CD4-positive, CD25-positive, alpha-beta regulatory T cell (primary cell): ENCODE measurements around the gene JAML. TPM values are rescaled to one million over a fixed set of nuclear protein-coding genes. Genes with fewer than 3 reads are reported as not detected.
A peak's percentile ranks its signal among the peaks of the same experiment; 100 is the strongest.

ENCODE experiments used
- ATAC-seq, 2 donors: fragments of 150-1000 bp; cut with Tn5 transposase; one replicate each; pipeline ENCODE4 v1.10.0; 2021; ENCODE audit warnings: low read depth in 2 of 2, moderate number of reproducible peaks in 2 of 2, moderate library complexity in 1 of 2
- DNase-seq, 3 donors: peaks; one replicate each; pipeline versions ENCODE4 v3.0.0 to v3.0.0-alpha.2; 2012 to 2022; ENCODE audit warnings: mixed read lengths in 1 of 3
- H3K27ac ChIP-seq: one replicate; pipeline ENCODE4 v1.7.0; 2013; ENCODE audit warnings: mild to moderate bottlenecking, low read length; ENCODE audit not compliant: insufficient read depth, poor library complexity, severe bottlenecking
- H3K27me3 ChIP-seq: one replicate; pipeline ENCODE4 v1.7.0; 2013; ENCODE audit warnings: low read length; ENCODE audit not compliant: control insufficient read depth, insufficient read depth
- H3K36me3 ChIP-seq: one replicate; pipeline ENCODE4 v1.7.0; 2013; ENCODE audit warnings: mild to moderate bottlenecking, low read length, moderate library complexity; ENCODE audit not compliant: control insufficient read depth, insufficient read depth
- H3K4me1 ChIP-seq: 2 replicates; pipeline ENCODE4 v1.7.0; 2013; ENCODE audit warnings: mild to moderate bottlenecking, low read length; ENCODE audit not compliant: insufficient read depth, control insufficient read depth, poor library complexity, severe bottlenecking
- H3K4me3 ChIP-seq: one replicate; pipeline ENCODE4 v1.7.0; 2013; ENCODE audit warnings: low read depth, mild to moderate bottlenecking, low read length, moderate library complexity
- H3K9me3 ChIP-seq, 2 experiments: 1 replicate in 1 of 2; 2 replicates in 1 of 2; pipeline ENCODE4 v1.7.0; 2013; ENCODE audit warnings: low read length in 2 of 2, mild to moderate bottlenecking in 1 of 2, moderate library complexity in 1 of 2; ENCODE audit not compliant: control insufficient read depth in 2 of 2
- H3K27ac Mint-ChIP-seq, 3 donors: one replicate each; pipeline ENCODE4 v1.8.0; 2020 to 2022; ENCODE audit warnings: mild to moderate bottlenecking in 3 of 3, mixed read lengths in 3 of 3, moderate library complexity in 2 of 3
- H3K27me3 Mint-ChIP-seq: one replicate; pipeline ENCODE4 v1.8.0; 2022; ENCODE audit warnings: mild to moderate bottlenecking, mixed read lengths
- H3K36me3 Mint-ChIP-seq: one replicate; pipeline ENCODE4 v1.8.0; 2020; ENCODE audit warnings: mixed read lengths
- H3K4me1 Mint-ChIP-seq, 4 donors: one replicate each; pipeline ENCODE4 v1.8.0; 2020 to 2022; ENCODE audit warnings: mixed read lengths in 4 of 4, mild to moderate bottlenecking in 1 of 4
- H3K4me3 Mint-ChIP-seq, 4 donors: one replicate each; pipeline ENCODE4 v1.8.0; 2020 to 2022; ENCODE audit warnings: mild to moderate bottlenecking in 4 of 4, mixed read lengths in 4 of 4, moderate library complexity in 3 of 4
- H3K9me3 Mint-ChIP-seq, 7 donors: one replicate each; pipeline ENCODE4 v1.8.0; 2020 to 2022; ENCODE audit warnings: mixed read lengths in 7 of 7, mild to moderate bottlenecking in 3 of 7, moderate library complexity in 2 of 7
- polyA plus RNA-seq, 4 donors: library from polyadenylated mRNA; unstranded; fragments of 300-500 nt; fragmentation: Illumina TruSeq; gene quantifications; one replicate each; pipeline ENCODE4 v1.2.3, GENCODE V29; 2021
- total RNA-seq: library from RNA; stranded (reverse); gene quantifications from one replicate; pipeline ENCODE4 v1.2.3, GENCODE V29; 2022

The JAML gene
- total and polyA plus RNA-seq, 5 donors from 2014 or later, result 71.5 to 200 (median 169) TPM

DNA sequence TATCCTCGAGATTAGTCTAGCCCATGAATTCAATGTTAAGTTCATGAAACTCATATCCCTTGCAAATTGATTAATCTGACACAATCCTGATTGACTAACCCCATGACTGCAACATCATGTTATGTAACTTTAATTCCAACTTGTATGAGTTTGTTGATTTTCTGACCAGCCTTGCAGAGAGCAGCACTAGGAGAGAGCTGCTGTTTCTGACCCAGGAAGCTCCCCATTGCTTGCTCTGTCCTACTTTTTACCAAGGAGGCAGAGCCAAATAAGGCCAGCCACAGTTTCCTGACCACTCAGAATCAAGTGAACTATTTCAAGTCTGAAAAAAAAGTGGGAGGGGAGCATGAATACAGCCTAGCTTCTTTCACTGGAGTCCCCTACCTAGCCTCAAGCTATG is 14.1 kb upstream of the JAML start:
- Mint-ChIP-seq H3K9me3 (no peaks in the 10 kb centered on the region), H3K4me1 (peaks cover 45 to 65% (median 54%) of the 10 kb centered on the region in 4 donors), H3K4me3 (peak overlapping the region in 2 of 4 donors; percentile 39 to 43), H3K36me3 (peaks cover 35% of the 10 kb centered on the region), H3K27ac (peak overlapping the region in 2 of 3 donors; percentile 60 to 73), H3K27me3 (no peaks in the 10 kb centered on the region)
- Histone ChIP-seq H3K4me1 (peaks cover 38% of the 10 kb centered on the region), H3K9me3 (no peaks in the 10 kb centered on the region), H3K4me3 (peak overlapping the region; percentile 57), H3K27ac (peak overlapping the region; percentile 48), H3K36me3 (peaks cover 30% of the 10 kb centered on the region), H3K27me3 (no peaks in the 10 kb centered on the region)
- DNase-seq, result no peak
- no peak for ATAC-seq

DNA sequence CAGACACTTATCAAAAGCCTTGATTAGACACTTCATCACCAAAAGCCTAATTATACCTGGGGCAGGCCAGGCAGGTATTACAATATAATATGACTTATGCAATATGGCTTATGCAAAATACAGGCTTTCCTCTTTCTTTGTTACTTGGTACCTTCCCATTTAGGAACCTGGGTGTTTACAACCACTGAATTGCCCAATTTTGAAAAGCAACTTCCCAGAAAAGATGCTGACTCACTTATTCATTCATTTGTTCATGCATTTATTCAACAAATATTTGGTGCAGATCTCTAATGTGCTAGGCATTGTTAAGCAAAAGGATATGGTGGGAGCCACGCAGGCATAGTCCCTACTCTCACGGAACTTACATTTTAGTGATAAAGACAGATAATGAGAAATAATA is 13.6 kb upstream of the JAML start:
- no peaks in the 10 kb centered on the region for H3K9me3 ChIP-seq
- peak overlapping the region in 1 of 4 donors; percentile 39 for H3K4me3 Mint-ChIP-seq
- no peaks in the 10 kb centered on the region for H3K27me3 Mint-ChIP-seq
- no peak overlapping the region for H3K4me3 ChIP-seq
- H3K27ac ChIP-seq, result no peak overlapping the region
- peaks cover 41 to 64% (median 50%) of the 10 kb centered on the region in 4 donors for H3K4me1 Mint-ChIP-seq
- H3K36me3 Mint-ChIP-seq, result peaks cover 35% of the 10 kb centered on the region
- DNase-seq (no peak), ATAC-seq (no peak)
- H3K4me1 ChIP-seq, result peaks cover 38% of the 10 kb centered on the region
- no peaks in the 10 kb centered on the region for H3K9me3 Mint-ChIP-seq
- H3K27me3 ChIP-seq, result no peaks in the 10 kb centered on the region
- peaks cover 34% of the 10 kb centered on the region for H3K36me3 ChIP-seq
- H3K27ac Mint-ChIP-seq, result peak overlapping the region in 2 of 3 donors; percentile 60 to 73

DNA sequence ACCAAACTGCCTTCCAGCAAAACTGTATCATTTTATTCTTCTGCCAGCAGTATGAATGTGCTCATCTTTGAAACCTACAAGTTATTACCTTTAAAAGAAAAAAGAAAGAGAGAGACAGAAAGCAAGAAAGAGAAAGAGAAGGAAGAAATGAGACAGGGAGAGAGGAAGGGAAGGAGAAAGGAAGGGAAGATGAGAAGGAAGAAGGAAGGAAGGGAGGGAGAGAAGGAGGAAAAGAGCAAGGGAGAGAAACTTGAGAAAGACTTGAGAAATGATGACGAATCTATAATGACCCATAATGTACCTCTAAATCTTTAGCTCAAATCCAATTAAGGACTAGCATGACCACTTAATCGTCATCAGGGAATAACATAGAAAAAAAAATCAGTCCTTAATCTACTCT is 11.4 kb upstream of the JAML start:
- Histone ChIP-seq H3K27ac (no peak overlapping the region), H3K4me3 (no peak overlapping the region), H3K27me3 (no peaks in the 10 kb centered on the region), H3K36me3 (peaks cover 51% of the 10 kb centered on the region), H3K9me3 (no peaks in the 10 kb centered on the region), H3K4me1 (peaks cover 28% of the 10 kb centered on the region)
- Mint-ChIP-seq H3K4me1 (peaks cover 23 to 44% (median 35%) of the 10 kb centered on the region in 4 donors), H3K27ac (peak overlapping the region in 2 of 3 donors; percentile 38 to 71), H3K27me3 (no peaks in the 10 kb centered on the region), H3K4me3 (peak overlapping the region in 1 of 4 donors; percentile 20), H3K36me3 (peaks cover 45% of the 10 kb centered on the region), H3K9me3 (no peaks in the 10 kb centered on the region)
- ATAC-seq (no peak), DNase-seq (no peak)

DNA sequence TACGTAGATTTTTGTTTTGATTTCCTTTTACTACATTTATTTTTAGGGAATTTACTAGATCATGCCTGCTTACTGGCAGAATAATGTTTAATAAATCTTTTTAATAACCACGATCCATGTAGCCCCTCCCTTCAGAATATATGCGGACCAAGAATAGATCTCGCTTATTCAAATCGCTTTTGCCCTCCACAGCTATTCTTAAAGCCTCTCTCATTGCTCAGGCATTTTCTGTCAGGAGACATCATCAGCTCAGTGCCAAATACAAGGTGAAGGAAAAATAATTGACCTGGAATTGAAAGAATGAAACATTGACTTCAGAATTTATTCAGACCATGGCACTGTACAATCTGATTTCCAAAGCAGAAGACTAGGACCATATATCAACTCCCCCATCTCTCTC is 10.0 kb upstream of the JAML start:
- H3K4me3 ChIP-seq, result no peak overlapping the region
- H3K9me3 ChIP-seq, result no peaks in the 10 kb centered on the region
- no peak for ATAC-seq
- H3K27ac ChIP-seq, result no peak overlapping the region
- H3K27me3 Mint-ChIP-seq, result no peaks in the 10 kb centered on the region
- H3K36me3 Mint-ChIP-seq, result peaks cover 41% of the 10 kb centered on the region
- no peaks in the 10 kb centered on the region for H3K9me3 Mint-ChIP-seq
- no peak for DNase-seq
- peaks cover 13 to 31% (median 24%) of the 10 kb centered on the region in 4 donors for H3K4me1 Mint-ChIP-seq
- H3K27me3 ChIP-seq, result no peaks in the 10 kb centered on the region
- no peak overlapping the region for H3K27ac Mint-ChIP-seq
- no peak overlapping the region for H3K4me3 Mint-ChIP-seq
- peaks cover 26% of the 10 kb centered on the region for H3K4me1 ChIP-seq
- peaks cover 59% of the 10 kb centered on the region for H3K36me3 ChIP-seq

DNA sequence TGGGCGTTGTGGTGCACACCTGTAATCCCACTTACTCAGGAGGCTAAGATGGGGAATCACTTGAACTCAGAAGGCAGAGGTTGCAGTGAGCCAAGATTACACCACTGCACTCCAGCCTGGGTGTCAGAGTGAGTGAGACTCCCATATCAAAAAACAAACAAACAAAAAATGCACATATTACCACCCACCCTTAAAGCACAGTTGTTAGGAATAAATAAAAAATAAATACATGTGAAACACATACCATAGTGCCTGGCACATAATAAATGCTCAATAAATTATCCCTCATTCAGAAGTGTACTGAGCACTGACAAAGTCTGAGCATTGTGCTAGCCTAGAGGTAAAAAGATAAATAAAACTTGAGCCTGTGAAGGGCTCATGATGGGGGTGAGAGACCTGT is 9.0 kb upstream of the JAML start:
- H3K36me3 ChIP-seq, result peaks cover 62% of the 10 kb centered on the region
- no peaks in the 10 kb centered on the region for H3K9me3 ChIP-seq
- Mint-ChIP-seq H3K27me3 (no peaks in the 10 kb centered on the region), H3K4me3 (no peak overlapping the region), H3K36me3 (peaks cover 44% of the 10 kb centered on the region), H3K27ac (peak overlapping the region; percentile 24 to 54 (median 42)), H3K9me3 (no peaks in the 10 kb centered on the region), H3K4me1 (peaks cover 12 to 23% (median 20%) of the 10 kb centered on the region in 4 donors)
- peaks cover 26% of the 10 kb centered on the region for H3K4me1 ChIP-seq
- no peak for DNase-seq
- H3K27me3 ChIP-seq, result no peaks in the 10 kb centered on the region
- H3K4me3 ChIP-seq, result no peak overlapping the region
- no peak overlapping the region for H3K27ac ChIP-seq
- no peak for ATAC-seq

DNA sequence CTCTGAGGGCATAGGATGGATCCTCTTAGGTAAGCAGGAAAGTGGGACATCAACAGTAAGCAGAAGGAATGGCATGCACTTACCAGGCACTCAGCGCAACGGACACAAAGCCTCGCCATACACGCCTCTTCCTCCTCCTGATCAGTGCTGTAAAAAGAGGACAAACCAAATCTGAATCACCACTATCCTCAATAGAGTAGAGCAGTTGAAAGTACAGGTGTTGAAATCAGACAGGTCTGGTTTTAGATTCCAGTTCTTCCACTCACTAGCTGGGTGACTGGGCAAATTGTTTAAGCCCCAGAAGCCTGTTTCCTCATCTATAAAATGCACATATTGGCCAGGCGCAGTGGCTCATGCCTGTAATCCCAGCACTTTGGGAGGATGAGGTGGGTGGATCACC is 8.6 kb upstream of the JAML start:
- Histone ChIP-seq H3K4me3 (no peak overlapping the region), H3K27ac (no peak overlapping the region), H3K9me3 (no peaks in the 10 kb centered on the region), H3K4me1 (peaks cover 26% of the 10 kb centered on the region), H3K36me3 (peaks cover 62% of the 10 kb centered on the region), H3K27me3 (no peaks in the 10 kb centered on the region)
- H3K36me3 Mint-ChIP-seq, result peaks cover 40% of the 10 kb centered on the region
- DNase-seq (no peak), ATAC-seq (no peak)
- peak overlapping the region in 2 of 3 donors; percentile 1 to 42 for H3K27ac Mint-ChIP-seq
- H3K4me3 Mint-ChIP-seq, result no peak overlapping the region
- H3K27me3 Mint-ChIP-seq, result no peaks in the 10 kb centered on the region
- peaks cover 10 to 20% (median 15%) of the 10 kb centered on the region in 4 donors for H3K4me1 Mint-ChIP-seq
- H3K9me3 Mint-ChIP-seq, result peaks cover 0 to 2% (median 0%) of the 10 kb centered on the region in 7 donors

DNA sequence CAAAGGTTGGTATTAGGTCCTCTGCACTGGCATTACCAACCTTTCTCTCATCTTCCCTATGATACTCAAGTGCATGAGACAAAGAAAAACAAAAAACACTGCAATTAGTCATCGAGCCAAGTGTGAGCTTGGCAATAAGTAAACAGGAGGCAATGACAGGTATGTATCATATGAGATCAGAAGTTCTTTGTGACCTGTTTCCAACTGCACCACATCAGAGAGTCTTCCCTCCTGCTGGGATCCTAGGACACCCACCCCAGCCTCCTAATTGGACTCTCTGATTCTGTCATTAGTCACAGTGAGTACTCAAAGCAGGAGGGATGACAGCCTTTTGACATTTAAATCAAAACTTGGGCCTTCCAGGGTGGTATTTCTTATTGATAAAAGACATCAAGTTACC is 7.8 kb upstream of the JAML start:
- peaks cover 62% of the 10 kb centered on the region for H3K36me3 ChIP-seq
- Mint-ChIP-seq H3K9me3 (peaks cover 0 to 4% (median 0%) of the 10 kb centered on the region in 7 donors), H3K27ac (peak overlapping the region in 2 of 3 donors; percentile 1 to 5), H3K4me1 (peaks cover 10 to 26% (median 16%) of the 10 kb centered on the region in 4 donors), H3K27me3 (no peaks in the 10 kb centered on the region), H3K4me3 (no peak overlapping the region), H3K36me3 (peaks cover 36% of the 10 kb centered on the region)
- no peak overlapping the region for H3K27ac ChIP-seq
- H3K4me1 ChIP-seq, result peaks cover 32% of the 10 kb centered on the region
- no peaks in the 10 kb centered on the region for H3K9me3 ChIP-seq
- no peak for DNase-seq
- peak; percentile 41 to 54 for ATAC-seq
- H3K4me3 ChIP-seq, result no peak overlapping the region
- H3K27me3 ChIP-seq, result no peaks in the 10 kb centered on the region

DNA sequence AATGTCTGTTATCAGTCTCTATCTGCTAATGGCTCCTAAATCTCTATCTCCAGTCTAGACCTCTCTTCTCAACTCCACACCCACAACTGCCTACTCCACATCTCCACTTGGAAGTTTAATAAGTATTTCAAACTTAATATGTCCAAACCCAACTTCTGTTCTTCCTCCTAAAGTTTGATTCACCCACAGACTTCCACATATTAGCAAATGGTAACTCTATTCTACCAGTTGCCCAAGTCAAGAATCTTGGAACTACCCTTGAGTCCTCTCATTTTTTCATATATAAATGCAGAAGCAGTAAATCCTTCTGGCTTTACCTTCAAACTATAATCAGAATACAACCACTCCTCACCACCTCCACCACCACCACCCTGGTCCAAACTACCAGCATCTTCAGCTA is 6.7 kb upstream of the JAML start:
- H3K27ac ChIP-seq, result no peak overlapping the region

More for the DNA sequence above, 6.7 kb upstream of the JAML start:
- H3K9me3 Mint-ChIP-seq, result peaks cover 0 to 4% (median 0%) of the 10 kb centered on the region in 7 donors
- H3K4me1 ChIP-seq, result peaks cover 44% of the 10 kb centered on the region
- peaks cover 55% of the 10 kb centered on the region for H3K36me3 ChIP-seq
- no peak overlapping the region for H3K4me3 Mint-ChIP-seq
- ATAC-seq (no peak), DNase-seq (no peak)
- peaks cover 36% of the 10 kb centered on the region for H3K36me3 Mint-ChIP-seq
- no peaks in the 10 kb centered on the region for H3K27me3 ChIP-seq
- H3K9me3 ChIP-seq, result no peaks in the 10 kb centered on the region
- H3K4me3 ChIP-seq, result no peak overlapping the region
- H3K27ac Mint-ChIP-seq, result no peak overlapping the region
- H3K4me1 Mint-ChIP-seq, result peaks cover 6 to 36% (median 19%) of the 10 kb centered on the region in 4 donors
- no peaks in the 10 kb centered on the region for H3K27me3 Mint-ChIP-seq
